ENCODE measurements around the gene POP4. TPM values are rescaled to one million over a fixed set of nuclear protein-coding genes. Genes with fewer than 3 reads are reported as not detected.

POP4 gene
- total and polyA plus RNA-seq, 2 of the 13 experiments (the other 11 are each of a cell fraction or from before 2014, with no cell fraction given), result 32.2 to 84.0 TPM

GRCh38 chr19:29620931-29621351 is 14.9 kb downstream of the POP4 start:
- no TSS peak for BruUV-seq (replicated peaks)
- peaks cover under 1 to 3% of the 10 kb centered on the region in 2 experiments; a peak in 2 of 5 replicates for H3K36me3 ChIP-seq (replicated peaks in 1 of 2; ENCODE audit: control insufficient read depth in 1 of 2, insufficient read depth in 2 of 2, low read length in 2 of 2)
- H3K79me2 ChIP-seq (ENCODE audit: insufficient read depth, low read length), result no peaks in the 10 kb centered on the region
- H3K4me3 ChIP-seq (replicated peaks in 1 of 3; ENCODE audit: insufficient read depth in 1 of 3, low read depth in 2 of 3, low read length in 3 of 3), result no peak overlapping the region; a peak in 1 of 6 replicates
- no peaks in the 10 kb centered on the region for H3K9me3 ChIP-seq (ENCODE audit: low read length)
- H3K9ac ChIP-seq (ENCODE audit: insufficient read depth, low read depth, low read length), result no peak overlapping the region
- ChIA-PET POLR2A (interaction anchor here (1.4 kb wide), 1 partner anchor 15 kb away, joined by 4 read pairs; the partner anchor contains the start of gene POP4), CTCF (ENCODE audit: low intra/inter-chr PET ratio, low total read pairs) (no interaction called here)
- in situ Hi-C loops (cut with HindIII; ENCODE audit: extremely low pct_ligation_motif_present, low pct_unique_long_range_greater_than_20kb), result no loop called here
- no peak for DNase-seq (ENCODE audit: low spot score)
- H3K27me3 ChIP-seq (ENCODE audit: control insufficient read depth in 1 of 2, insufficient read depth in 2 of 2, low read length in 2 of 2), result peaks cover 1 to 3% of the 10 kb centered on the region in 2 experiments; a peak in 2 of 5 replicates
- WGBS (ENCODE audit: low lambda C conversion rate), result 26% methylated on average over 15 of the region's 15 CpGs
- no peak overlapping the region for H3K27ac ChIP-seq (ENCODE audit: extremely low read length, insufficient read depth, low read length)
- no peak overlapping the region for H2AFZ ChIP-seq (ENCODE audit: low read length)
- no peaks in the 10 kb centered on the region for H4K20me1 ChIP-seq (ENCODE audit: insufficient read depth, low read length)
- no peak for ATAC-seq
- H3K4me1 ChIP-seq (ENCODE audit: insufficient read depth, low read length), result peaks cover 12% of the 10 kb centered on the region; the same call in 1 of the 2 replicates
- no peak for FAIRE-seq
- intact Hi-C loops (cut with micrococcal nuclease; ENCODE audit: unreplicated experiment), result no loop called here
- H3K4me2 ChIP-seq (ENCODE audit: low read depth, low read length), result no peak overlapping the region
- no peak for TF ChIP-seq SOX13 (IDR thresholded peaks at IDR 0.05)
- TF ChIP-seq SOX13 (CRISPR knock-in tag; conservative IDR thresholded peaks at IDR 0.05 in 1 of 2, IDR thresholded peaks at IDR 0.05 in 1 of 2), result no peak
- TF ChIP-seq ZNF44 (CRISPR knock-in tag; IDR thresholded peaks at IDR 0.05), result no peak
- TF ChIP-seq ZNF746 (CRISPR knock-in tag; IDR thresholded peaks at IDR 0.05), result no peak
- no peak for TF ChIP-seq ZHX2 (IDR thresholded peaks at IDR 0.05; ENCODE audit: low read depth)
- no peak for TF ChIP-seq ZHX2 (CRISPR knock-in tag; IDR thresholded peaks at IDR 0.05; ENCODE audit: borderline replicate concordance)
- TF ChIP-seq POGK (CRISPR knock-in tag; conservative IDR thresholded peaks at IDR 0.05), result no peak
- TF ChIP-seq ZNF724P (CRISPR knock-in tag; IDR thresholded peaks at IDR 0.05; ENCODE audit: borderline replicate concordance), result no peak
- TF ChIP-seq GATA4 (IDR thresholded peaks at IDR 0.05; ENCODE audit: borderline replicate concordance, low read depth), result no peak
- no peak for TF ChIP-seq ZNF775 (CRISPR knock-in tag; IDR thresholded peaks at IDR 0.05; ENCODE audit: borderline replicate concordance)
- TF ChIP-seq HNRNPUL1 (IDR thresholded peaks at IDR 0.05; ENCODE audit: low read depth, low read length), result no peak
- TF ChIP-seq EZH2 (conservative IDR thresholded peaks at IDR 0.05; ENCODE audit: low read depth, low read length), result no peak
- TF ChIP-seq ZNF619 (CRISPR knock-in tag; IDR thresholded peaks at IDR 0.05), result no peak
- TF ChIP-seq ZNF580 (CRISPR knock-in tag; IDR thresholded peaks at IDR 0.05; ENCODE audit: borderline replicate concordance, low read depth), result no peak
- no peak for TF ChIP-seq FOXA1 (IDR thresholded peaks at IDR 0.05)
- TF ChIP-seq FOXA1 (CRISPR knock-in tag; IDR thresholded peaks at IDR 0.05), result no peak
- no peak for TF ChIP-seq HDAC2 (CRISPR knock-in tag; IDR thresholded peaks at IDR 0.05)
- no peak for TF ChIP-seq ZNF263 (CRISPR knock-in tag; IDR thresholded peaks at IDR 0.05)
- TF ChIP-seq GABPA (IDR thresholded peaks at IDR 0.05; ENCODE audit: low read depth, low read length), result no peak
- TF ChIP-seq GABPA (CRISPR knock-in tag; IDR thresholded peaks at IDR 0.05; ENCODE audit: low read depth), result no peak
